Thoracic aorta (tissue), 2 donors: ENCODE data around the gene DACT2. TPM values are rescaled to one million over a fixed set of nuclear protein-coding genes. Genes with fewer than 3 reads are reported as not detected.

Experiments used
- ATAC-seq: fragments of 150-250 bp; one replicate; pipeline ENCODE4 v1.8.0; 2017; ENCODE audit warnings: low read depth; ENCODE audit not compliant: insufficient number of reproducible peaks, low FRiP score
- DNase-seq: peaks from one replicate; pipeline ENCODE4 v3.0.0-alpha.2; 2020; ENCODE audit warnings: low spot score
- H3K27ac ChIP-seq, 2 donors: fragments of 200-600 bp; sonication (generic); 1 replicate in 1 of 2; 2 replicates in 1 of 2; pipeline ENCODE4 v1.5.1; 2016; ENCODE audit warnings: mild to moderate bottlenecking in 2 of 2, moderate library complexity in 2 of 2
- H3K27me3 ChIP-seq: fragments of 200-600 bp; sonication (generic); replicated peaks from 2 replicates; pipeline ENCODE4 v1.6.0; 2016; ENCODE audit warnings: mild to moderate bottlenecking; ENCODE audit not compliant: insufficient read depth
- H3K36me3 ChIP-seq: fragments of 200-600 bp; sonication (generic); one replicate; pipeline ENCODE4 v1.5.1; 2016
- H3K4me1 ChIP-seq, 2 donors: fragments of 200-600 bp; sonication (generic); 1 replicate in 1 of 2; 2 replicates in 1 of 2; pipeline versions ENCODE4 v1.5.1 to v1.6.0; 2016; ENCODE audit warnings: low read depth in 2 of 2, mild to moderate bottlenecking in 1 of 2; ENCODE audit not compliant: control insufficient read depth in 1 of 2
- H3K4me3 ChIP-seq: fragments of 200-600 bp; sonication (generic); 2 replicates; pipeline ENCODE4 v1.5.1; 2016; ENCODE audit warnings: mild to moderate bottlenecking
- H3K9me3 ChIP-seq: fragments of 200-600 bp; sonication (generic); 2 replicates; pipeline ENCODE4 v1.5.1; 2016
- CTCF ChIP-seq: fragments of 200-600 bp; sonication (generic); IDR thresholded peaks from one replicate; pipeline ENCODE4 v1.5.1; 2019; ENCODE audit warnings: antibody characterized with exemption
- total RNA-seq, 2 donors: library from RNA; depleted of rRNA; stranded (reverse); fragments of >200 nt; gene quantifications; one replicate each; pipeline versions ENCODE4 v1.1.0 to v1.2.3, GENCODE V29; 2016

The DACT2 gene
- under 1 TPM; 0.28 to 0.41 TPM for total RNA-seq

- Histone ChIP-seq H3K4me3 (peak within 1 kb of the TSS; percentile 25), H3K27me3 (peaks cover 4% of the 10 kb centered on the region), H3K36me3 (no peaks in the 10 kb centered on the region), H3K9me3 (no peaks in the 10 kb centered on the region), H3K27ac (no peak within 1 kb of the TSS), H3K4me1 (peaks cover 0 to 15% of the 10 kb centered on the region in 2 donors)
- no peak for TF ChIP-seq CTCF
- no peak for DNase-seq
- ATAC-seq: no peak
These were observed at the start of gene DACT2 for GRCh38 chr6:168319279-168320111. Gene DACT2, minus strand, starts transcription at chr6:168319777. Its CDS starts 144 bp downstream, at chr6:168319633.

GRCh38 chr6:168368936-168369335 is 49.4 kb upstream of the DACT2 start:
- no peak for TF ChIP-seq CTCF
- ATAC-seq (no peak), DNase-seq (no peak)
- peaks cover 0 to 5% of the 10 kb centered on the region in 2 donors for H3K4me1 ChIP-seq
- H3K27me3 ChIP-seq: no peaks in the 10 kb centered on the region
- no peaks in the 10 kb centered on the region for H3K36me3 ChIP-seq
- H3K9me3 ChIP-seq: no peaks in the 10 kb centered on the region
- no peak overlapping the region for H3K27ac ChIP-seq
- no peak overlapping the region for H3K4me3 ChIP-seq

- Histone ChIP-seq H3K9me3 (no peaks in the 10 kb centered on the region), H3K4me1 (peaks cover 0 to 5% of the 10 kb centered on the region in 2 donors), H3K36me3 (no peaks in the 10 kb centered on the region), H3K27me3 (no peaks in the 10 kb centered on the region), H3K4me3 (no peak overlapping the region), H3K27ac (no peak overlapping the region)
- no peak for DNase-seq
- TF ChIP-seq CTCF: no peak
- ATAC-seq: no peak
These were observed 48.7 kb upstream of the DACT2 start for GRCh38 chr6:168368066-168368820.

GRCh38 chr6:168367285-168367751 is 47.7 kb upstream of the DACT2 start:
- ATAC-seq: no peak
- H3K27ac ChIP-seq: no peak overlapping the region
- no peak for DNase-seq

More at GRCh38 chr6:168367285-168367751, 47.7 kb upstream of the DACT2 start:
- Histone ChIP-seq H3K27me3 (no peaks in the 10 kb centered on the region), H3K4me1 (peaks cover 0 to 5% of the 10 kb centered on the region in 2 donors), H3K9me3 (no peaks in the 10 kb centered on the region), H3K4me3 (no peak overlapping the region), H3K36me3 (no peaks in the 10 kb centered on the region)
- no peak for TF ChIP-seq CTCF
